Kidney epithelial cell (primary cell): ENCODE results near the gene ARHGEF1. TPM values are rescaled to one million over a fixed set of nuclear protein-coding genes. Genes with fewer than 3 reads are reported as not detected.
"Not testable (repeated sequence)": the region's sequence is repeated elsewhere in the genome, so short reads cannot be mapped to it uniquely, and the experiment has no call there.

Experiments used
- DNase-seq: peaks from one replicate; pipeline ENCODE4 v3.0.0-alpha.2; 2010; ENCODE audit warnings: low read depth
- H3K27me3 ChIP-seq: 2 replicates; pipeline ENCODE4 v1.6.0; 2011; ENCODE audit warnings: low read length; ENCODE audit not compliant: control insufficient read depth, insufficient read depth
- H3K36me3 ChIP-seq: 2 replicates; pipeline ENCODE4 v1.5.1; 2011; ENCODE audit warnings: low read length; ENCODE audit not compliant: control insufficient read depth, insufficient read depth
- H3K4me3 ChIP-seq: 2 replicates; pipeline ENCODE4 v1.5.1; 2011; ENCODE audit warnings: low read depth, mild to moderate bottlenecking, control low read depth, low read length
- CTCF ChIP-seq: IDR thresholded peaks from 2 replicates; pipeline ENCODE4 v1.5.1; 2011; ENCODE audit warnings: mild to moderate bottlenecking, moderate library complexity, low read length, control low read depth, inconsistent platforms; ENCODE audit not compliant: insufficient read depth, poor library complexity, severe bottlenecking
- total RNA-seq: library from RNA; depleted of rRNA; stranded (reverse); fragments of >200 nt; gene quantifications from 2 replicates; pipeline ENCODE4 v1.2.3, GENCODE V29; 2015

The ARHGEF1 gene
- total RNA-seq, 1 donor from 2014 or later, result 72.2 TPM

GRCh38 chr19:41934849-41935374 lies 51.9 kb downstream of the ARHGEF1 start:
- no peak overlapping the region for H3K4me3 ChIP-seq
- no peak for DNase-seq
- H3K27me3 ChIP-seq, result peaks cover 71% of the 10 kb centered on the region
- TF ChIP-seq CTCF, result peak; percentile 90
- no peaks in the 10 kb centered on the region for H3K36me3 ChIP-seq

- H3K36me3 ChIP-seq, result no peaks in the 10 kb centered on the region
- no peak for TF ChIP-seq CTCF
- DNase-seq, result no peak
- peaks cover 62% of the 10 kb centered on the region for H3K27me3 ChIP-seq
- H3K4me3 ChIP-seq, result no peak overlapping the region
Measured at GRCh38 chr19:41935760-41936415, 52.9 kb downstream of the ARHGEF1 start.

- Histone ChIP-seq H3K27me3 (peaks cover 58% of the 10 kb centered on the region), H3K4me3 (no peak overlapping the region)
- no peak for DNase-seq
Measured at GRCh38 chr19:41936416-41936850, 53.4 kb downstream of the ARHGEF1 start.

GRCh38 chr19:41936961-41937360 lies 54.0 kb downstream of the ARHGEF1 start:
- Histone ChIP-seq H3K27me3 (peaks cover 53% of the 10 kb centered on the region), H3K36me3 (no peaks in the 10 kb centered on the region), H3K4me3 (no peak overlapping the region)
- no peak for TF ChIP-seq CTCF
- DNase-seq, result no peak

More at GRCh38 chr19:41936416-41936850, 53.4 kb downstream of the ARHGEF1 start:
- no peak for TF ChIP-seq CTCF
- no peaks in the 10 kb centered on the region for H3K36me3 ChIP-seq

- Histone ChIP-seq H3K27me3 (peaks cover 45% of the 10 kb centered on the region), H3K36me3 (no peaks in the 10 kb centered on the region), H3K4me3 (no peak overlapping the region)
- DNase-seq, result no peak
- no peak for TF ChIP-seq CTCF
Measured at GRCh38 chr19:41937525-41938468, 54.8 kb downstream of the ARHGEF1 start.

GRCh38 chr19:41939209-41939608 lies 56.2 kb downstream of the ARHGEF1 start:
- not testable (repeated sequence) for DNase-seq, H3K4me3 ChIP-seq, H3K36me3 ChIP-seq
- H3K27me3 ChIP-seq, result peaks cover 33% of the 10 kb centered on the region
